ENCODE measurements around the gene BBX. TPM values are rescaled to one million over a fixed set of nuclear protein-coding genes. Genes with fewer than 3 reads are reported as not detected.

Gene BBX
- polyA plus RNA-seq, 3 donors: 15.7 to 25.1 (median 16.6) TPM

GRCh38 chr3:107797586-107797985 lies 274.8 kb downstream of the BBX start:
- no peaks in the 10 kb centered on the region for H3K9me3 ChIP-seq (replicated peaks in 1 of 2; ENCODE audit: control insufficient read depth in 1 of 2, insufficient read depth in 1 of 2, low read length in 2 of 2)
- Mint-ChIP-seq H3K27ac (no peak overlapping the region), H3K9me3 (no peaks in the 10 kb centered on the region), H3K36me3 (peaks cover 53 to 61% of the 10 kb centered on the region in 2 donors), H3K4me3 (no peak overlapping the region), H3K27me3 (ENCODE audit: low read depth in 3 of 3) (peaks cover 0 to 1% (median 0%) of the 10 kb centered on the region in 3 donors), H3K4me1 (peaks cover 12% of the 10 kb centered on the region)
- H3K4me3 ChIP-seq (replicated peaks in 1 of 3; ENCODE audit: low read depth in 2 of 3, low read length in 3 of 3): no peak overlapping the region
- no peaks in the 10 kb centered on the region for H3K79me2 ChIP-seq (ENCODE audit: insufficient read depth, low read length)
- peaks cover 30 to 60% of the 10 kb centered on the region in 2 donors for H3K36me3 ChIP-seq (replicated peaks in 1 of 2; ENCODE audit: control insufficient read depth in 1 of 2, insufficient read depth in 2 of 2, low read length in 2 of 2)
- H3K9ac ChIP-seq (ENCODE audit: insufficient read depth, low read length, poor library complexity, severe bottlenecking): no peak overlapping the region
- no peak for DNase-seq
- no peaks in the 10 kb centered on the region for H3K27me3 ChIP-seq (ENCODE audit: control insufficient read depth in 2 of 2, insufficient read depth in 2 of 2, low read length in 2 of 2)
- H3K27ac ChIP-seq (ENCODE audit: low read depth in 1 of 2, low read length in 2 of 2): no peak overlapping the region
- H3K4me2 ChIP-seq (replicated peaks; ENCODE audit: extremely low read depth, low read length, poor library complexity, severe bottlenecking): no peak overlapping the region
- peaks cover 3 to 10% of the 10 kb centered on the region in 2 donors for H3K4me1 ChIP-seq (ENCODE audit: control insufficient read depth in 1 of 2, insufficient read depth in 2 of 2, low read length in 2 of 2)
- H4K20me1 ChIP-seq (ENCODE audit: insufficient read depth, low read length): no peaks in the 10 kb centered on the region
- H2AFZ ChIP-seq (ENCODE audit: insufficient read depth, low read depth, low read length, poor library complexity, severe bottlenecking): no peak overlapping the region
- intact Hi-C loops (cut with micrococcal nuclease): no loop called here
- no CpG with 5 or more reads among the region's 1 CpG for WGBS (ENCODE audit: insufficient coverage)
- TF ChIP-seq, protein P1, sequence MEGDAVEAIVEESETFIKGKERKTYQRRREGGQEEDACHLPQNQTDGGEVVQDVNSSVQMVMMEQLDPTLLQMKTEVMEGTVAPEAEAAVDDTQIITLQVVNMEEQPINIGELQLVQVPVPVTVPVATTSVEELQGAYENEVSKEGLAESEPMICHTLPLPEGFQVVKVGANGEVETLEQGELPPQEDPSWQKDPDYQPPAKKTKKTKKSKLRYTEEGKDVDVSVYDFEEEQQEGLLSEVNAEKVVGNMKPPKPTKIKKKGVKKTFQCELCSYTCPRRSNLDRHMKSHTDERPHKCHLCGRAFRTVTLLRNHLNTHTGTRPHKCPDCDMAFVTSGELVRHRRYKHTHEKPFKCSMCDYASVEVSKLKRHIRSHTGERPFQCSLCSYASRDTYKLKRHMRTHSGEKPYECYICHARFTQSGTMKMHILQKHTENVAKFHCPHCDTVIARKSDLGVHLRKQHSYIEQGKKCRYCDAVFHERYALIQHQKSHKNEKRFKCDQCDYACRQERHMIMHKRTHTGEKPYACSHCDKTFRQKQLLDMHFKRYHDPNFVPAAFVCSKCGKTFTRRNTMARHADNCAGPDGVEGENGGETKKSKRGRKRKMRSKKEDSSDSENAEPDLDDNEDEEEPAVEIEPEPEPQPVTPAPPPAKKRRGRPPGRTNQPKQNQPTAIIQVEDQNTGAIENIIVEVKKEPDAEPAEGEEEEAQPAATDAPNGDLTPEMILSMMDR (IDR thresholded peaks at IDR 0.05): no peak

DNA sequence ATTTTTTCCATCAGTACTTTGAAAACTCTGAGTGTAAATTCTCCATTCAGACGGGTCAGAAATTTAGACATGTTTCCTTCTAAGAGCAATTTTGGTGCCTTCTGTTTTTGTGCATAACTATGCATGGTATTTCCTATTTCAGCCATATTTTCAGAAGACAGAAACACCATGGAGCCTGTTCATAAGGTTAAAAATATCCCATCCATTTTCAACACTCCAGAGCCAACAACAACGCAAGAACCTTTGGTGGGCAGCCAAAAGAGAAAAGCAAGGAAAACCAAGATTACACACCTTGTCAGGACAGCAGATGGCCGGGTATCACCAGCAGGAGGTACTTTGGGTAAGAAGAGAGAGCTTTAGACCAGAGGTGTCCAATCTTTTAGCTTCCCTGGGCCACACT lies 275.6 kb downstream of the BBX start:
- no peaks in the 10 kb centered on the region for H3K9me3 ChIP-seq (replicated peaks in 1 of 2; ENCODE audit: control insufficient read depth in 1 of 2, insufficient read depth in 1 of 2, low read length in 2 of 2)
- H3K36me3 Mint-ChIP-seq: peaks cover 59 to 68% of the 10 kb centered on the region in 2 donors
- H3K27me3 Mint-ChIP-seq (ENCODE audit: low read depth in 3 of 3): peaks cover 0 to 1% (median 0%) of the 10 kb centered on the region in 3 donors
- no peaks in the 10 kb centered on the region for H3K9me3 Mint-ChIP-seq
- intact Hi-C loops (cut with micrococcal nuclease): no loop called here
- H3K4me1 ChIP-seq (ENCODE audit: control insufficient read depth in 1 of 2, insufficient read depth in 2 of 2, low read length in 2 of 2): peaks cover 3 to 10% of the 10 kb centered on the region in 2 donors
- WGBS (ENCODE audit: insufficient coverage): 100% methylated on average over 1 of the region's 3 CpGs
- peaks cover 12% of the 10 kb centered on the region for H3K4me1 Mint-ChIP-seq
- no peak overlapping the region for H3K4me2 ChIP-seq (replicated peaks; ENCODE audit: extremely low read depth, low read length, poor library complexity, severe bottlenecking)
- H3K27ac Mint-ChIP-seq: peak overlapping the region in 1 of 7 donors; percentile 33
- no peaks in the 10 kb centered on the region for H3K27me3 ChIP-seq (ENCODE audit: control insufficient read depth in 2 of 2, insufficient read depth in 2 of 2, low read length in 2 of 2)
- no peaks in the 10 kb centered on the region for H4K20me1 ChIP-seq (ENCODE audit: insufficient read depth, low read length)
- no peak for DNase-seq
- peaks cover 37 to 64% of the 10 kb centered on the region in 2 donors for H3K36me3 ChIP-seq (replicated peaks in 1 of 2; ENCODE audit: control insufficient read depth in 1 of 2, insufficient read depth in 2 of 2, low read length in 2 of 2)
- H2AFZ ChIP-seq (ENCODE audit: insufficient read depth, low read depth, low read length, poor library complexity, severe bottlenecking): no peak overlapping the region
- no peak overlapping the region for H3K27ac ChIP-seq (ENCODE audit: low read depth in 1 of 2, low read length in 2 of 2)
- H3K4me3 ChIP-seq (replicated peaks in 1 of 3; ENCODE audit: low read depth in 2 of 3, low read length in 3 of 3): no peak overlapping the region
- H3K4me3 Mint-ChIP-seq: no peak overlapping the region
- H3K79me2 ChIP-seq (ENCODE audit: insufficient read depth, low read length): no peaks in the 10 kb centered on the region
- TF ChIP-seq, protein P1 (IDR thresholded peaks at IDR 0.05): no peak
- H3K9ac ChIP-seq (ENCODE audit: insufficient read depth, low read length, poor library complexity, severe bottlenecking): no peak overlapping the region

Measured in CD14-positive monocyte (primary cell).